K562 (cell line): ENCODE measurements around the gene YES1. TPM values are rescaled to one million over a fixed set of nuclear protein-coding genes. Genes with fewer than 3 reads are reported as not detected.
A peak's percentile ranks its signal among the peaks of the same experiment; 100 is the strongest.

ENCODE experiments used
- CBFA2T2 ChIP-seq: fragments of 450-650 bp; conservative IDR thresholded peaks from 2 replicates; pipeline ENCODE4 v1.6.1; 2017; ENCODE audit warnings: mild to moderate bottlenecking
- ETS2 ChIP-seq: IDR thresholded peaks from 2 replicates; pipeline ENCODE4 v1.6.1; 2016; ENCODE audit warnings: borderline replicate concordance, missing genetic modification characterization, mild to moderate bottlenecking, moderate library complexity, missing compliant biosample characterization; ENCODE audit not compliant: poor library complexity, severe bottlenecking
- GATAD2B ChIP-seq: fragments of 450-650 bp; IDR thresholded peaks from 2 replicates; pipeline ENCODE4 v1.6.1; 2017; ENCODE audit warnings: mild to moderate bottlenecking, borderline replicate concordance
- HDAC3 ChIP-seq: fragments of 450-650 bp; IDR thresholded peaks from 2 replicates; pipeline ENCODE4 v1.6.1; 2018; ENCODE audit warnings: borderline replicate concordance, mild to moderate bottlenecking, moderate library complexity; ENCODE audit not compliant: partially characterized antibody
- PURB ChIP-seq: sonication (generic); formaldehyde crosslinking; IDR thresholded peaks from 2 replicates; pipeline ENCODE4 v1.9.0; 2021; ENCODE audit warnings: low read depth, mild to moderate bottlenecking, missing genetic modification reagents
- ZNF212 ChIP-seq: fragments of 450-650 bp; formaldehyde crosslinking; IDR thresholded peaks from 2 replicates; pipeline ENCODE4 v1.4.0; 2020; ENCODE audit warnings: mild to moderate bottlenecking
- ZZZ3 ChIP-seq: fragments of 450-650 bp; IDR thresholded peaks from 2 replicates; pipeline ENCODE4 v1.6.1; 2016; ENCODE audit warnings: antibody characterized with exemption, mild to moderate bottlenecking, moderate library complexity
- polyA plus RNA-seq, 8 experiments: library from polyadenylated mRNA; depleted of rRNA in 4 of 8; stranded (reverse) in 5 of 8; unstranded in 3 of 8; fragments of >200 nt; fragmentation: Nextera tagmentation in 2 of 8; fragmentation: Illumina TruSeq in 1 of 8; extraction: Ambion mirVana in 2 of 8; extraction: Trizol in 1 of 8; gene quantifications; 2 replicates each; pipeline versions ENCODE4 v1.2.1 to v1.2.3, GENCODE V29; 2011 to 2014; ENCODE audit warnings: inconsistent platforms in 1 of 8, missing spikeins in 1 of 8
- total RNA-seq, 7 experiments: library from RNA; depleted of rRNA in 6 of 7; stranded (reverse); fragments of >200 nt in 6 of 7; fragmentation: Illumina TruSeq in 2 of 7; extraction: Trizol in 2 of 7; gene quantifications; 2 replicates each; pipeline versions ENCODE4 v1.2.1 to v1.2.3, GENCODE V29; 2011 to 2021; ENCODE audit warnings: low replicate concordance in 1 of 7
- TF ChIP-seq, protein P1 (sequence below): fragments of 450-650 bp; IDR thresholded peaks from 2 replicates; pipeline ENCODE4 v1.6.1; 2016; ENCODE audit warnings: low read depth
- TF ChIP-seq, protein P2 (sequence below), 2 experiments: fragments of 450-650 bp; IDR thresholded peaks; 2 replicates each; pipeline ENCODE4 v1.6.1; 2018; ENCODE audit warnings: mild to moderate bottlenecking in 2 of 2, low read depth in 1 of 2; ENCODE audit not compliant: partially characterized antibody in 2 of 2
- TF ChIP-seq, protein P3 (sequence below): fragments of 450-650 bp; IDR thresholded peaks from 2 replicates; pipeline ENCODE4 v1.6.1; 2016; ENCODE audit warnings: low read depth, mild to moderate bottlenecking, moderate library complexity
- TF ChIP-seq, protein P4 (sequence below): fragments of 450-650 bp; IDR thresholded peaks from 2 replicates; pipeline ENCODE4 v1.7.1; 2018; ENCODE audit warnings: mild to moderate bottlenecking, low read depth; ENCODE audit not compliant: partially characterized antibody

Gene YES1
- total and polyA plus RNA-seq, 9 of the 15 experiments (the other 6 are each of a cell fraction or from before 2014, with no cell fraction given), result 37.2 to 115 (median 77.7) TPM

DNA sequence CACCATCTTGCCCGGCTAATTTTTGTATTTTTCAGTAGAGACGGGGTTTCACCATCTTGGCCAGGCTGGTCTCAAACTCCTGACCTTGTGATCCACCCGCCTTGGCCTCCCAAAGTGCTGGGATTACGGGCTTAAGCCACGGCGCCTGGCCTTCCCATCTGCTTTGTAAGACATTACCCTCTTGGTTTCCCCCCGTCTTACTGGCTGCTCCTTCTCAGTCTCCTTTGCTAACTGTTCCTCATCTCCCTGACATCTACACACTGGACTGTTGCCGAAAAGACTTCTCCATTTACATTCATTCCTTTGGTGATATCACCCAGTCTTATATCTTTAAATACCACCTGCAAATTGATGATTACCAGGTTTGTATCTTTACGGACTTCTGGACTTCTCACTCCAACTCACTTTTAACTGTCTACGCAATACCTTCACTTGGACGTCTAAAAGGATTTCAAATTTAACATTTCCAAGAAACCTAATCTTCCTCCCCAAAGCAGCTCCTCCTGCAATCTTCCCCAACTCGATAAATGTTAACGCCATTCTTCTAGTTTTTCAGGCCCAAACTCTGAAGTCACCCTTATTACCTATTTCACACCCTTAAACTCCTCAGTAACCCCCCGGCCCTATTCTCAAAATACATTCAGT, 37.9 kb downstream of the YES1 start (continued):
- TF ChIP-seq, protein P1, sequence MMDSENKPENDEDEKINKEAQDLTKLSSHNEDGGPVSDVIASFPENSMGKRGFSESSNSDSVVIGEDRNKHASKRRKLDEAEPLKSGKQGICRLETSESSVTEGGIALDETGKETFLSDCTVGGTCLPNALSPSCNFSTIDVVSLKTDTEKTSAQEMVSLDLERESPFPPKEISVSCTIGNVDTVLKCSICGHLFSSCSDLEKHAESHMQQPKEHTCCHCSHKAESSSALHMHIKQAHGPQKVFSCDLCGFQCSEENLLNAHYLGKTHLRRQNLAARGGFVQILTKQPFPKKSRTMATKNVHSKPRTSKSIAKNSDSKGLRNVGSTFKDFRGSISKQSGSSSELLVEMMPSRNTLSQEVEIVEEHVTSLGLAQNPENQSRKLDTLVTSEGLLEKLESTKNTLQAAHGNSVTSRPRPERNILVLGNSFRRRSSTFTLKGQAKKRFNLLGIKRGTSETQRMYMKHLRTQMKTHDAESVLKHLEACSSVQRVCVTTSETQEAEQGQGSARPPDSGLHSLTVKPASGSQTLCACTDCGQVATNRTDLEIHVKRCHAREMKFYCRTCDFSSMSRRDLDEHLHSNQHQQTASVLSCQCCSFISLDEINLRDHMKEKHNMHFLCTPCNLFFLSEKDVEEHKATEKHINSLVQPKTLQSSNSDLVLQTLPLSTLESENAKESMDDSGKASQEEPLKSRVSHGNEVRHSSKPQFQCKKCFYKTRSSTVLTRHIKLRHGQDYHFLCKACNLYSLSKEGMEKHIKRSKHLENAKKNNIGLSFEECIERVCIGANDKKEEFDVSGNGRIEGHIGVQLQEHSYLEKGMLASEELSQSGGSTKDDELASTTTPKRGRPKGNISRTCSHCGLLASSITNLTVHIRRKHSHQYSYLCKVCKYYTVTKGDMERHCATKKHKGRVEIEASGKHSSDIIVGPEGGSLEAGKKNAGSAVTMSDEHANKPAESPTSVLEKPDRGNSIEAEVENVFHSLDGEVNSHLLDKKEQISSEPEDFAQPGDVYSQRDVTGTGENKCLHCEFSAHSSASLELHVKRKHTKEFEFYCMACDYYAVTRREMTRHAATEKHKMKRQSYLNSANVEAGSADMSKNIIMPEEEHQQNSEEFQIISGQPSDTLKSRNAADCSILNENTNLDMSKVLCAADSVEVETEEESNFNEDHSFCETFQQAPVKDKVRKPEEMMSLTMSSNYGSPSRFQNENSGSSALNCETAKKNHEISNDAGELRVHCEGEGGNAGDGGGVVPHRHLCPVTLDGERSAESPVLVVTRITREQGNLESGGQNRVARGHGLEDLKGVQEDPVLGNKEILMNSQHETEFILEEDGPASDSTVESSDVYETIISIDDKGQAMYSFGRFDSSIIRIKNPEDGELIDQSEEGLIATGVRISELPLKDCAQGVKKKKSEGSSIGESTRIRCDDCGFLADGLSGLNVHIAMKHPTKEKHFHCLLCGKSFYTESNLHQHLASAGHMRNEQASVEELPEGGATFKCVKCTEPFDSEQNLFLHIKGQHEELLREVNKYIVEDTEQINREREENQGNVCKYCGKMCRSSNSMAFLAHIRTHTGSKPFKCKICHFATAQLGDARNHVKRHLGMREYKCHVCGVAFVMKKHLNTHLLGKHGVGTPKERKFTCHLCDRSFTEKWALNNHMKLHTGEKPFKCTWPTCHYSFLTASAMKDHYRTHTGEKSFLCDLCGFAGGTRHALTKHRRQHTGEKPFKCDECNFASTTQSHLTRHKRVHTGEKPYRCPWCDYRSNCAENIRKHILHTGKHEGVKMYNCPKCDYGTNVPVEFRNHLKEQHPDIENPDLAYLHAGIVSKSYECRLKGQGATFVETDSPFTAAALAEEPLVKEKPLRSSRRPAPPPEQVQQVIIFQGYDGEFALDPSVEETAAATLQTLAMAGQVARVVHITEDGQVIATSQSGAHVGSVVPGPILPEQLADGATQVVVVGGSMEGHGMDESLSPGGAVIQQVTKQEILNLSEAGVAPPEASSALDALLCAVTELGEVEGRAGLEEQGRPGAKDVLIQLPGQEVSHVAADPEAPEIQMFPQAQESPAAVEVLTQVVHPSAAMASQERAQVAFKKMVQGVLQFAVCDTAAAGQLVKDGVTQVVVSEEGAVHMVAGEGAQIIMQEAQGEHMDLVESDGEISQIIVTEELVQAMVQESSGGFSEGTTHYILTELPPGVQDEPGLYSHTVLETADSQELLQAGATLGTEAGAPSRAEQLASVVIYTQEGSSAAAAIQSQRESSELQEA, result no peak
- TF ChIP-seq CBFA2T2, result peak; percentile 83
- TF ChIP-seq GATAD2B, result no peak
- TF ChIP-seq ETS2 (tag), result no peak
- TF ChIP-seq, protein P2, sequence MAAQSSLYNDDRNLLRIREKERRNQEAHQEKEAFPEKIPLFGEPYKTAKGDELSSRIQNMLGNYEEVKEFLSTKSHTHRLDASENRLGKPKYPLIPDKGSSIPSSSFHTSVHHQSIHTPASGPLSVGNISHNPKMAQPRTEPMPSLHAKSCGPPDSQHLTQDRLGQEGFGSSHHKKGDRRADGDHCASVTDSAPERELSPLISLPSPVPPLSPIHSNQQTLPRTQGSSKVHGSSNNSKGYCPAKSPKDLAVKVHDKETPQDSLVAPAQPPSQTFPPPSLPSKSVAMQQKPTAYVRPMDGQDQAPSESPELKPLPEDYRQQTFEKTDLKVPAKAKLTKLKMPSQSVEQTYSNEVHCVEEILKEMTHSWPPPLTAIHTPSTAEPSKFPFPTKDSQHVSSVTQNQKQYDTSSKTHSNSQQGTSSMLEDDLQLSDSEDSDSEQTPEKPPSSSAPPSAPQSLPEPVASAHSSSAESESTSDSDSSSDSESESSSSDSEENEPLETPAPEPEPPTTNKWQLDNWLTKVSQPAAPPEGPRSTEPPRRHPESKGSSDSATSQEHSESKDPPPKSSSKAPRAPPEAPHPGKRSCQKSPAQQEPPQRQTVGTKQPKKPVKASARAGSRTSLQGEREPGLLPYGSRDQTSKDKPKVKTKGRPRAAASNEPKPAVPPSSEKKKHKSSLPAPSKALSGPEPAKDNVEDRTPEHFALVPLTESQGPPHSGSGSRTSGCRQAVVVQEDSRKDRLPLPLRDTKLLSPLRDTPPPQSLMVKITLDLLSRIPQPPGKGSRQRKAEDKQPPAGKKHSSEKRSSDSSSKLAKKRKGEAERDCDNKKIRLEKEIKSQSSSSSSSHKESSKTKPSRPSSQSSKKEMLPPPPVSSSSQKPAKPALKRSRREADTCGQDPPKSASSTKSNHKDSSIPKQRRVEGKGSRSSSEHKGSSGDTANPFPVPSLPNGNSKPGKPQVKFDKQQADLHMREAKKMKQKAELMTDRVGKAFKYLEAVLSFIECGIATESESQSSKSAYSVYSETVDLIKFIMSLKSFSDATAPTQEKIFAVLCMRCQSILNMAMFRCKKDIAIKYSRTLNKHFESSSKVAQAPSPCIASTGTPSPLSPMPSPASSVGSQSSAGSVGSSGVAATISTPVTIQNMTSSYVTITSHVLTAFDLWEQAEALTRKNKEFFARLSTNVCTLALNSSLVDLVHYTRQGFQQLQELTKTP (IDR thresholded peaks at IDR 0.05; ENCODE audit: low read depth in 1 of 2, partially characterized antibody in 2 of 2), result peak in 1 of 2 experiments; percentile 39
- TF ChIP-seq HDAC3, result peak; percentile 56
- TF ChIP-seq, protein P3, sequence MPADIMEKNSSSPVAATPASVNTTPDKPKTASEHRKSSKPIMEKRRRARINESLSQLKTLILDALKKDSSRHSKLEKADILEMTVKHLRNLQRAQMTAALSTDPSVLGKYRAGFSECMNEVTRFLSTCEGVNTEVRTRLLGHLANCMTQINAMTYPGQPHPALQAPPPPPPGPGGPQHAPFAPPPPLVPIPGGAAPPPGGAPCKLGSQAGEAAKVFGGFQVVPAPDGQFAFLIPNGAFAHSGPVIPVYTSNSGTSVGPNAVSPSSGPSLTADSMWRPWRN, result peak; percentile 48
- no peak for TF ChIP-seq ZNF212 (CRISPR knock-in tag)
- no peak for TF ChIP-seq PURB (CRISPR knock-in tag)
- 0 out of 2 replicates have a peak, but pooled peaks have one; percentile 35 for TF ChIP-seq ZZZ3
- TF ChIP-seq, protein P4, sequence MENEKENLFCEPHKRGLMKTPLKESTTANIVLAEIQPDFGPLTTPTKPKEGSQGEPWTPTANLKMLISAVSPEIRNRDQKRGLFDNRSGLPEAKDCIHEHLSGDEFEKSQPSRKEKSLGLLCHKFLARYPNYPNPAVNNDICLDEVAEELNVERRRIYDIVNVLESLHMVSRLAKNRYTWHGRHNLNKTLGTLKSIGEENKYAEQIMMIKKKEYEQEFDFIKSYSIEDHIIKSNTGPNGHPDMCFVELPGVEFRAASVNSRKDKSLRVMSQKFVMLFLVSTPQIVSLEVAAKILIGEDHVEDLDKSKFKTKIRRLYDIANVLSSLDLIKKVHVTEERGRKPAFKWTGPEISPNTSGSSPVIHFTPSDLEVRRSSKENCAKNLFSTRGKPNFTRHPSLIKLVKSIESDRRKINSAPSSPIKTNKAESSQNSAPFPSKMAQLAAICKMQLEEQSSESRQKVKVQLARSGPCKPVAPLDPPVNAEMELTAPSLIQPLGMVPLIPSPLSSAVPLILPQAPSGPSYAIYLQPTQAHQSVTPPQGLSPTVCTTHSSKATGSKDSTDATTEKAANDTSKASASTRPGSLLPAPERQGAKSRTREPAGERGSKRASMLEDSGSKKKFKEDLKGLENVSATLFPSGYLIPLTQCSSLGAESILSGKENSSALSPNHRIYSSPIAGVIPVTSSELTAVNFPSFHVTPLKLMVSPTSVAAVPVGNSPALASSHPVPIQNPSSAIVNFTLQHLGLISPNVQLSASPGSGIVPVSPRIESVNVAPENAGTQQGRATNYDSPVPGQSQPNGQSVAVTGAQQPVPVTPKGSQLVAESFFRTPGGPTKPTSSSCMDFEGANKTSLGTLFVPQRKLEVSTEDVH, result peak; percentile 31
